ENCODE data around the gene CPN1. TPM values are rescaled to one million over a fixed set of nuclear protein-coding genes. Genes with fewer than 3 reads are reported as not detected.
A peak's percentile ranks its signal among the peaks of the same experiment; 100 is the strongest.

CPN1 gene
- total and polyA plus RNA-seq, 2 experiments from 2014 or later, result 2.8 to 4.6 TPM

- no peak for DNase-seq (ENCODE audit: low spot score)
- peaks cover 40% of the 10 kb centered on the region for H3K4me1 ChIP-seq (ENCODE audit: insufficient read depth)
- peaks cover 92% of the 10 kb centered on the region for H3K79me2 ChIP-seq
- no peaks in the 10 kb centered on the region for H4K20me1 ChIP-seq (ENCODE audit: insufficient read depth, poor library complexity, severe bottlenecking)
- no peak overlapping the region for H2AFZ ChIP-seq
- no peaks in the 10 kb centered on the region for H3K36me3 ChIP-seq (replicated peaks; ENCODE audit: insufficient read depth, low read depth)
- no peak for TF ChIP-seq CTCF (IDR thresholded peaks at IDR 0.05; ENCODE audit: poor library complexity)
- TF ChIP-seq EZH2phosphoT487 (IDR thresholded peaks at IDR 0.05; ENCODE audit: low read depth, severe bottlenecking, unreplicated experiment), result no peak
- H3K9me3 ChIP-seq (ENCODE audit: low read depth), result no peaks in the 10 kb centered on the region
- H3K27ac ChIP-seq, result no peak overlapping the region
- peak overlapping the region; percentile 43 for H3K4me2 ChIP-seq
- 53% methylated on average over 6 of the region's 6 CpGs for WGBS (ENCODE audit: low lambda C conversion rate, missing lambda C conversion rate)
- H3K4me3 ChIP-seq, result no peak overlapping the region
- no peaks in the 10 kb centered on the region for H3K27me3 ChIP-seq
- H3K9me2 ChIP-seq (replicated peaks; ENCODE audit: insufficient read depth), result no peaks in the 10 kb centered on the region
Measured at GRCh38 chr10:99998889-99999288, 82.8 kb downstream of the CPN1 start.

DNA sequence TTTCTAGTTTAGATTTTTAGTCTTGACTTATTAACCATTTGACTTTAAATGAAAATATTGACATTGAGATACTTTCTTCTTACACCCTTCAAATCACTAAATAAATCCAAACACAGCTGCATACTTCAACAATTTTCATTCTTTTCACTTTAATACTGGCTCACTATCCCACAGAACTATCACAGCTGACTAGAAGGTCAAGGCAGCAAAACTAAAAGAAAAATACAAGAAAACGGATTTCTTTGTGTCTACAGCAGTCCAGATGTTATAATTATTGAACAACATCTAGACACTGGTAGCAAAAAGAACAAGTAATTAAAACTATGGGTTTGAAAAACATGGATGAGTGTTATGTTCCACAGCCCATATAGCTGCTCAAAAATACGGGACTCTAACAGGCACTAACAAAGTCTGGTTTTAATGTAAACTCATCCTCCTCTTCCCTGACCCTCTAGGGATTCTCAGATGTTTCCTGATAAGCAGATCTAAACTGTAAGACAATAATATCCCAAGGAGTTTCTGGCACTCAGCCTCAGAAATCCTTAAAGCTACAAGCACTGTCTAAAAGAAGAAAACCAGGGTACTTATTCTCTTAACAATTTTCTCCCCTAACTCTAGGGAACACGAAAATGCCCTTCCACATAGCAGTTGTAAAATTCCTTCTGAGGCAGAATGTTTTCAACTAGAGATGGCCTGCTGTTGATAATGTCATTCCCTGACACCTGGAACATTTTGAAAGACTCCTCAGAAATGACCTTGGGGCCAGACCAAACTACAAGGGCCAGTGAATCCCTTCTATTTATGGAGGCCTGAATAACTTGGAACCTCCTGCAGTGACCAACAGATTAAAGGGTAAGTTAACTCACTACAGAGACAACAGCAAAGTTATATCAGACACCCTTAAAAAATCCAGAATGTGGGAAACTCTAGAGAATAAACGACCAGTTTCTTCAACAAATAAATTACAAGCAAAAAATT, 84.7 kb downstream of the CPN1 start:
- H3K36me3 ChIP-seq (replicated peaks; ENCODE audit: insufficient read depth, low read depth), result no peaks in the 10 kb centered on the region
- no peaks in the 10 kb centered on the region for H3K9me3 ChIP-seq (ENCODE audit: low read depth)
- H3K4me2 ChIP-seq, result peak overlapping the region; percentile 48
- DNase-seq (ENCODE audit: low spot score), result no peak
- no peaks in the 10 kb centered on the region for H4K20me1 ChIP-seq (ENCODE audit: insufficient read depth, poor library complexity, severe bottlenecking)
- no peak for TF ChIP-seq EZH2phosphoT487 (IDR thresholded peaks at IDR 0.05; ENCODE audit: low read depth, severe bottlenecking, unreplicated experiment)
- TF ChIP-seq EZH2 (IDR thresholded peaks at IDR 0.05; ENCODE audit: borderline replicate concordance), result no peak
- H3K9me2 ChIP-seq (replicated peaks; ENCODE audit: insufficient read depth), result no peaks in the 10 kb centered on the region
- WGBS (ENCODE audit: low lambda C conversion rate, missing lambda C conversion rate), result 30% methylated on average over 4 of the region's 4 CpGs
- H3K4me1 ChIP-seq (ENCODE audit: insufficient read depth), result peaks cover 42% of the 10 kb centered on the region
- no peak overlapping the region for H2AFZ ChIP-seq
- no peaks in the 10 kb centered on the region for H3K27me3 ChIP-seq
- H3K79me2 ChIP-seq, result peaks cover 92% of the 10 kb centered on the region
- no peak overlapping the region for H3K4me3 ChIP-seq
- H3K27ac ChIP-seq, result peak overlapping the region; percentile 28

DNA sequence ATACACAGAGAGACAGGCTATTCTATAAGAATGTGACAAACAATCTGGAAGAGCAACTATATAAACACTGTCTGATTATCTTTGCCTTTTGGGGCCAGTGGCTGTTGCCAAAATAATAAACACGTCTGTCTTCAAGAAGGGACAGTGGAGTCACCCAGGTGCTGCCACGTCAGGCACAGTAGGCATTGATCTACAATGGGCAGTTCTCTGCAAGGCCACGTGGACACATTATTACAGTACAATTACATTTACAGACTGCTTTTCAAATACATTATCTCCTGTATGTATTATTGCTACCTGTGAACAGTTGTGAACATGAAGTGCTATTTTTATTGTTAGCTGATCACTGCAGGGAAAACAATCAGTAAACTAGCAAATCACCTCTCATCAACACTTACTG, 86.0 kb downstream of the CPN1 start:
- H3K79me2 ChIP-seq, result peaks cover 91% of the 10 kb centered on the region
- H3K27ac ChIP-seq, result no peak overlapping the region
- H3K9me2 ChIP-seq (replicated peaks; ENCODE audit: insufficient read depth), result no peaks in the 10 kb centered on the region
- no peak overlapping the region for H3K4me2 ChIP-seq
- no peaks in the 10 kb centered on the region for H3K36me3 ChIP-seq (replicated peaks; ENCODE audit: insufficient read depth, low read depth)
- DNase-seq (ENCODE audit: low spot score), result no peak
- H3K9me3 ChIP-seq (ENCODE audit: low read depth), result no peaks in the 10 kb centered on the region
- TF ChIP-seq EZH2phosphoT487 (IDR thresholded peaks at IDR 0.05; ENCODE audit: low read depth, severe bottlenecking, unreplicated experiment), result no peak
- no peak for TF ChIP-seq EZH2 (IDR thresholded peaks at IDR 0.05; ENCODE audit: borderline replicate concordance)
- TF ChIP-seq CTCF (IDR thresholded peaks at IDR 0.05; ENCODE audit: poor library complexity), result no peak
- H3K4me1 ChIP-seq (ENCODE audit: insufficient read depth), result peaks cover 42% of the 10 kb centered on the region
- H3K27me3 ChIP-seq, result no peaks in the 10 kb centered on the region
- 77% methylated on average over 3 of the region's 3 CpGs for WGBS (ENCODE audit: low lambda C conversion rate, missing lambda C conversion rate)
- H4K20me1 ChIP-seq (ENCODE audit: insufficient read depth, poor library complexity, severe bottlenecking), result no peaks in the 10 kb centered on the region
- H2AFZ ChIP-seq, result no peak overlapping the region
- H3K4me3 ChIP-seq, result no peak overlapping the region

GRCh38 chr10:99995269-99995668, 86.4 kb downstream of the CPN1 start:
- H3K79me2 ChIP-seq, result peaks cover 88% of the 10 kb centered on the region
- no peak for DNase-seq (ENCODE audit: low spot score)
- no peak overlapping the region for H3K27ac ChIP-seq
- no peak overlapping the region for H3K4me2 ChIP-seq
- WGBS (ENCODE audit: low lambda C conversion rate, missing lambda C conversion rate), result 84% methylated on average over 3 of the region's 3 CpGs
- TF ChIP-seq EZH2phosphoT487 (IDR thresholded peaks at IDR 0.05; ENCODE audit: low read depth, severe bottlenecking, unreplicated experiment), result no peak
- TF ChIP-seq CTCF (IDR thresholded peaks at IDR 0.05; ENCODE audit: poor library complexity), result no peak
- no peak for TF ChIP-seq EZH2 (IDR thresholded peaks at IDR 0.05; ENCODE audit: borderline replicate concordance)
- H3K9me2 ChIP-seq (replicated peaks; ENCODE audit: insufficient read depth), result no peaks in the 10 kb centered on the region
- no peak overlapping the region for H3K4me3 ChIP-seq
- H3K9me3 ChIP-seq (ENCODE audit: low read depth), result no peaks in the 10 kb centered on the region
- H3K27me3 ChIP-seq, result no peaks in the 10 kb centered on the region
- no peaks in the 10 kb centered on the region for H3K36me3 ChIP-seq (replicated peaks; ENCODE audit: insufficient read depth, low read depth)
- H3K4me1 ChIP-seq (ENCODE audit: insufficient read depth), result peaks cover 41% of the 10 kb centered on the region
- no peaks in the 10 kb centered on the region for H4K20me1 ChIP-seq (ENCODE audit: insufficient read depth, poor library complexity, severe bottlenecking)
- no peak overlapping the region for H2AFZ ChIP-seq
